ENCODE measurements around the gene ELMO1. TPM values are rescaled to one million over a fixed set of nuclear protein-coding genes. Genes with fewer than 3 reads are reported as not detected.

Gene ELMO1
- polyA plus RNA-seq, 1 experiment: not detected

DNA sequence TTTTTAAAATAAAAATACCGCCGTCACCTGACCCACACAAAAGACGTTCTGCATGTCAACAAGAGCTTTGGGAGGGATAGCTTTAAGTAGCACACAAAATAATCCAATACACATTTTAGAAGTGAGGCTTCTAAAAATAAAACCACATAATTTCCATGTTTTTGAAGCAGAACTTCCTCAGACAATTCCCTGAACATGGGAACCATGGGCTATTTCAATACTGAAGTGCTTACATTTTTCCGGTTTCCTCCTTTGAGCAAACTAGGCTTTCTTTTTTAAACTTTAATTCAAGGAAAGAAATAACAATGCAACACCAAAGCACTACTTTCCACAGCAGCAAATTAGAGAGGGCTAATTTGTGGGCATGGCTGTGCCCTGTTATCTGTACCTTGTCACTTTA is 59.9 kb downstream of the ELMO1 start:
- no peaks in the 10 kb centered on the region for H3K36me3 ChIP-seq (ENCODE audit: control insufficient read depth, insufficient read depth, low read length)
- H3K27me3 ChIP-seq (ENCODE audit: control insufficient read depth, insufficient read depth, low read length): no peaks in the 10 kb centered on the region
- ChIA-PET CTCF (no interaction called here), POLR2A (no interaction called here)
- H3K4me3 ChIP-seq (ENCODE audit: low read depth, low read length): no peak overlapping the region
- DNase-seq (ENCODE audit: low read depth): no peak
- TF ChIP-seq, protein P1, sequence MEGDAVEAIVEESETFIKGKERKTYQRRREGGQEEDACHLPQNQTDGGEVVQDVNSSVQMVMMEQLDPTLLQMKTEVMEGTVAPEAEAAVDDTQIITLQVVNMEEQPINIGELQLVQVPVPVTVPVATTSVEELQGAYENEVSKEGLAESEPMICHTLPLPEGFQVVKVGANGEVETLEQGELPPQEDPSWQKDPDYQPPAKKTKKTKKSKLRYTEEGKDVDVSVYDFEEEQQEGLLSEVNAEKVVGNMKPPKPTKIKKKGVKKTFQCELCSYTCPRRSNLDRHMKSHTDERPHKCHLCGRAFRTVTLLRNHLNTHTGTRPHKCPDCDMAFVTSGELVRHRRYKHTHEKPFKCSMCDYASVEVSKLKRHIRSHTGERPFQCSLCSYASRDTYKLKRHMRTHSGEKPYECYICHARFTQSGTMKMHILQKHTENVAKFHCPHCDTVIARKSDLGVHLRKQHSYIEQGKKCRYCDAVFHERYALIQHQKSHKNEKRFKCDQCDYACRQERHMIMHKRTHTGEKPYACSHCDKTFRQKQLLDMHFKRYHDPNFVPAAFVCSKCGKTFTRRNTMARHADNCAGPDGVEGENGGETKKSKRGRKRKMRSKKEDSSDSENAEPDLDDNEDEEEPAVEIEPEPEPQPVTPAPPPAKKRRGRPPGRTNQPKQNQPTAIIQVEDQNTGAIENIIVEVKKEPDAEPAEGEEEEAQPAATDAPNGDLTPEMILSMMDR (IDR thresholded peaks at IDR 0.05; ENCODE audit: insufficient read depth, low read depth, low read length): no peak

DNA sequence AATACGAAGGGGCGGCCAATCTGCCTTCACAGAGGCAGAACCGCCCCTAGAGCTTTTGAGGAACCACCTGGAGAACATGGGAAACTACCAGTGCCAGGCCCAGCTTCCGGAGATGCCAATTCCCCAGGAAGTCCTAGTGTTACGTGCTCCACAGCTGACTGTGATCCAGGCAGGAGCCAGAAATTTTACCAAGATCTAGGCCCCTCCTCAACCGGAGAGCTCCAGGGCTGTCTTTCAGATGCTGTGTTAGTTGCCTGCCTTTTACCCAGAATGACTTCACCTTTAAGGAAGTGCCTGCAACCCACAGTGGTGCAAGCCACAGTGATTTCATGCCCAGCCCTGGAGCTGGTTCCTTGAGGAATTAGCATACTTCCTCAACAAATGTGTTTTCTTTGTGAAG is 62.9 kb downstream of the ELMO1 start:
- TF ChIP-seq, protein P1 (IDR thresholded peaks at IDR 0.05; ENCODE audit: insufficient read depth, low read depth, low read length): no peak
- no peak for DNase-seq (ENCODE audit: low read depth)
- Histone ChIP-seq H3K27me3 (ENCODE audit: control insufficient read depth, insufficient read depth, low read length) (no peaks in the 10 kb centered on the region), H3K4me3 (ENCODE audit: low read depth, low read length) (no peak overlapping the region), H3K36me3 (ENCODE audit: control insufficient read depth, insufficient read depth, low read length) (no peaks in the 10 kb centered on the region)
- ChIA-PET CTCF (interaction anchor here (0.5 kb wide), 1 partner anchor 28 kb away, joined by 3 read pairs; no protein-coding TSS in a partner anchor), POLR2A (no interaction called here)

DNA sequence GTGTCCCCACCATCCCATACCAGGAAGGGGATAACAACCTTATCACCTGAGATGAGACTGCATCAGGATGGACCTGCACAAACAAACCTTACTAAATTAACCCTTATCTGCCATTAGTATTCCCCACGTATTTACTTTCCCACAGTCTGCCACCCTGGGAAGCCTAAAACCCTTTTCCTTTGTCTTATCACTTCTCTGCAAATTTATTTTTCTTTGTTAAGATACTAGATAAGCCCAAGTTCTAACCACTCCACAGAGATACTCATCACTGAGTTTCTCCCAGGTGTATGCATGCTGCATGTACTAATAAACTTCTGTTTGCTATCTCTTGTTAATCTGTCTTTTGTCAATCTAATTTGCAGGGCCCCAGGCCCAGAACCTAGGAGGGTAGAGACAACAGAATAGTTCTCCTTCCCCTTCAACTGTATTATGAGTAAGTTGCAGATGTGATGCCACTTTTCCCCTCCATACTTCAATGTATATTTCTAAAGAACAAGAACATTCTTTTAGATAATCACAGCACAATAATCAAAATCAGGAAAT is 66.0 kb downstream of the ELMO1 start:
- no peaks in the 10 kb centered on the region for H3K27me3 ChIP-seq (ENCODE audit: control insufficient read depth, insufficient read depth, low read length)

DNA sequence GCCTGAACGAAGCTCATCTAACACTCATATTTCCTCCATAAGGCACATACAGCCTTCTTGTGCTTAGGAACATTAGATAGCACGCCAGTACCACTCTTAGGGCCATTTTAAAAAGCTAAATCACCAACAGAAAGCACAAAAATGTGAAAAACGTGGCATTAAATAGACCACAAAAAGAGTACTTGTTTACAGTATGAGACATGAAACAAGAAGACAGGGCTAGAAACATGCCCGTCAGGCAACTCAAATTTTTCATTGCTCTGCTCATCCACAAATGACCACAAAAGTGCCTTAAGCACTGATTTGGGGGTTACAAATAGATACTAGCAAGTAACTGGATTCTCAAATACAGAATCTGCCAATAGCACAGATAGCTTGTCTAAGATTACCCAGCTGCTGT is 67.8 kb downstream of the ELMO1 start:
- POLR2A ChIA-PET: no interaction called here
- Histone ChIP-seq H3K36me3 (ENCODE audit: control insufficient read depth, insufficient read depth, low read length) (no peaks in the 10 kb centered on the region), H3K4me3 (ENCODE audit: low read depth, low read length) (no peak overlapping the region), H3K27me3 (ENCODE audit: control insufficient read depth, insufficient read depth, low read length) (no peaks in the 10 kb centered on the region)
- no peak for DNase-seq (ENCODE audit: low read depth)
- TF ChIP-seq, protein P1 (IDR thresholded peaks at IDR 0.05; ENCODE audit: insufficient read depth, low read depth, low read length): no peak
- CTCF ChIA-PET: no interaction called here

More for the DNA sequence above, 66.0 kb downstream of the ELMO1 start:
- ChIA-PET POLR2A (no interaction called here), CTCF (no interaction called here)
- DNase-seq (ENCODE audit: low read depth): no peak
- TF ChIP-seq, protein P1 (IDR thresholded peaks at IDR 0.05; ENCODE audit: insufficient read depth, low read depth, low read length): no peak
- H3K36me3 ChIP-seq (ENCODE audit: control insufficient read depth, insufficient read depth, low read length): no peaks in the 10 kb centered on the region
- H3K4me3 ChIP-seq (ENCODE audit: low read depth, low read length): no peak overlapping the region

DNA sequence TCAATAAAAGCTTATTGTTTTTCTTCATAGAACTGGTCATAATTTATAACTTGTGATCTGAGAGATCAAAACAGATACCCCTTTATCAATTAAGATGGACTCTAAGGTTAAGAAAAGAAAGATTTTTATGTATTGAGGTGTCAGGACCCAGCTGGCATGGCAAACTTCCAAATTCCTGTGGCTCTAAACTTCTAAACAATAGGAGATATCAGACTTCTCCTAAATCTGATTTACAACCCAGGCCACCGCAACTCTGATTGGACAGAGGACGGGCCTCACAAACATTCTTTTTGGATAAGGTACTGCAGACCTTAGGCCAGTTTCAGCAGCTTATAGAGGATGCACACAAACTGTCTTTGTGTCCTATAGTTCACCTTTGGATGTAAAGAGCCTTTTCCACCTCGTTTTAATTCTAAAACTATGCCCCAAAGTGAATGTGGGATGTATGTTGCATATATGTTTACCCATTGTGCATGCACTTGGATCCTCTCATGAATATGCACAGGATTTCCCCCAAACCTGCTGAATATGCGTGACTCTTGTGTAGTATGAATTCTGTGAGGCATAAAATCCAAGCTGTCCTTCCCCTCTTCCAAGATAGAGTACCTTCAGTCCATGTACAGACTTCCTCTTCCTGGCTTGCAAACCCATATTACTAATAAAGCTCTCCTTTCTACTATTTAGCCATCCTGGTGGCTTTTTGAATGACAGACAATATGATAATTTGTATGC is 69.0 kb downstream of the ELMO1 start:
- no peak for DNase-seq (ENCODE audit: low read depth)
- TF ChIP-seq, protein P1 (IDR thresholded peaks at IDR 0.05; ENCODE audit: insufficient read depth, low read depth, low read length): no peak
- CTCF ChIA-PET: no interaction called here
- no peaks in the 10 kb centered on the region for H3K36me3 ChIP-seq (ENCODE audit: control insufficient read depth, insufficient read depth, low read length)
- no peak overlapping the region for H3K4me3 ChIP-seq (ENCODE audit: low read depth, low read length)
- POLR2A ChIA-PET: no interaction called here
- H3K27me3 ChIP-seq (ENCODE audit: control insufficient read depth, insufficient read depth, low read length): no peaks in the 10 kb centered on the region

All from BJ (cell line).